GM18526 (cell line): ENCODE data around the gene CST11.

Source experiments
- POLR2A ChIP-seq: IDR thresholded peaks from 3 replicates; pipeline ENCODE4 v1.6.1; 2011; ENCODE audit not compliant: insufficient read length; ENCODE audit errors: extremely low read depth

Gene CST11, protein sequence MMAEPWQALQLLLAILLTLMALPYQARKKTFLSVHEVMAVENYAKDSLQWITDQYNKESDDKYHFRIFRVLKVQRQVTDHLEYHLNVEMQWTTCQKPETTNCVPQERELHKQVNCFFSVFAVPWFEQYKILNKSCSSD

DNA sequence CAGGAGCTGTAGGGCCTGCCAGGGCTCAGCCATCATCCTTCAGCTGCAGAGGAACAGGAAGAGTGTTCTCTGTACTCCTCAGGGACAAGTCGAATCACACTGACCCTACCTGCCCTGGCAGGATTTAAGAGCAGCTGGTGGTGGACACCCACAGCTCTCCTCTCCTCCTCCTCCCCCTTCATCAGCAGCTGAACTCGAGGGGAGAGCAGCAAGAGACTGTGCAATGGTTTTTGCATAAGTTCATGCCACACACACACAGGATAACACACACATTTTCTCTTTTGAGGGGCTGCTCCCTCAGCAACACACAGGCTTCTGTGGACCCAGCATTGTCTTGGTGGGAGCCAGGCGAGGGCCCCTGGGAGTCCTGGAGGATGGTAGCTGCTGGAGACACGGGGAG, at the start of gene CST11:
CST11 (minus strand) TSS at position 101 of the 400 bp plus-strand sequence; CDS start at position 36, 65 bp downstream.
- TF ChIP-seq POLR2A = no peak

- no peak for TF ChIP-seq POLR2A
Measured at GRCh38 chr20:23501926-23502325, 49.2 kb upstream of the CST11 start.

DNA sequence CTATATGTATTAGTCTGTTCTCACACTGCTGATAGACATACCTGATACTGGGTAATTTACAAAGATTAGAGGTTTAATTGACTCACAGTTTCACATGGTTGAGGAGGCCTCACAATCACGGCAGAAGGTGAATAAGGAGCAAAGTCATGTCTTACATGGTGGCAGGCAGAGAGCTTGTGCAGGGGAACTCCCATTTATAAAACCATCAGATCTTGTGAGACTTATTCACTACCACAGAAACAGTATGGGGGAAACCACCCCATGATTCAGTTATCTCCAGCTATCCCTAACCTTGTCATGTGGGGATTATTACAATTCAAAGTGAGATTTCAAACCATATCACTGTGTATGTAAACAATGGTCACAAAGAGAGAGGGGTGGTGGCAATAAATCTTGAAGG, 44.9 kb upstream of the CST11 start:
- TF ChIP-seq POLR2A = no peak

- no peak for TF ChIP-seq POLR2A
Measured at GRCh38 chr20:23493172-23493772, 40.6 kb upstream of the CST11 start.

DNA sequence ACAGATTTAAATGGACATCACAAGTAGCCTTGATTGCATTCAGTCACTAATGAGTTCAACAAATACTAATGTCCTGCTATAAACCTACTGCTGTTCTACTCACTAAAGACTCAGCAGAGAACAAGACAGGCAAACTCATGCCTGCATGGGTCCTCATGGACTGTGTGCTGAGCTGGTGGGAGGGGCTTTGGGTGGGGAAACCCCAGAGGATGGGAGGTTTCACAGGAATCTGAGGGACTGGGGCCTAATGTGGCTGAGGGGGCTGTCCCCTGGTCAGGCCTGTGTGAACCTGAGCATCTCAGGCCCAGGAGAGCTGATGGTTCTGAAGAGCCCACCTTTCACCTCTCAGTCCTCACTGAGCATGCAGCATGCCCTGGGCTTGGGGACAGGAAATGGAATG, 39.6 kb upstream of the CST11 start:
- no peak for TF ChIP-seq POLR2A

DNA sequence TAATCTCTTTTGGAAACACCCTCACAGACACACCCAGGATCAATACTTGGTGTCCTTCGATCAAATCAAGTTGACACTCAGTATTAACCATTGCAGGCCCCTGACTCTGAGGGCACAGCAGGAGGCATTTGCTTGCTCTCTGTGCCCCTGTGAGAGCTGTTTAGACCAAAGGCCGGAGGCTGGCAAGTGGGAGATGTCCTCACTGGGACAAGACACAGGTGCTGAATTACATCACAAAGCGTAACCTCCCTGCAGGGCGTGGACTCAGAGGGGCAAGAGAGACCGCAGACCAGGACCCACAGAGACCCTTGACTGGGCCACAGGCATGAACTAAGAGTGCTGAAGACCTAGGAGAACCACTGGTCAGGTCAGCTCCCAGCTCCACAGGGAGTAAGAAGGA, 38.1 kb upstream of the CST11 start, which contains the start of gene CST8:
CST8 (plus strand) TSS at position 301 of the 400 bp plus-strand sequence. CDS start 551 bp downstream, outside the sequence.
- TF ChIP-seq POLR2A = no peak

DNA sequence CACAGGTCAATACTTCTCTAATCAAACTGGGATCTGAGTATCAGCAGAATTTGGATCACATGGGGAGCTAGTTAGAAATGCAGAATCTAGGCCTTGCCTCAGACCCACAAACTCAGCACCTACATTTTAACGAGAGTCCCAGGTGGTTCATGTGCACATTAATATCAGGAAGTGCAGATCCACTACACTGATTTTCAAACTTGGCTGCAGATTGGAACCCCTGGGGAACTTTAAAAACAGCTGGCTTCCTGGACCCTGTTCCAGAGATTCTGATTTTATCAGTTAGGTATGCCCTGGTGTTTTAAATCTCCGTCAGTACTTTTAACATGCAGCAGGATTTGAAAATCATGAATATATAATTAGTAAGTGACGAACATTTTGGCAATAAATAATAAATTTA, 36.3 kb upstream of the CST11 start:
- TF ChIP-seq POLR2A = no peak

GRCh38 chr20:23488470-23488869, 35.8 kb upstream of the CST11 start:
- TF ChIP-seq POLR2A = no peak

DNA sequence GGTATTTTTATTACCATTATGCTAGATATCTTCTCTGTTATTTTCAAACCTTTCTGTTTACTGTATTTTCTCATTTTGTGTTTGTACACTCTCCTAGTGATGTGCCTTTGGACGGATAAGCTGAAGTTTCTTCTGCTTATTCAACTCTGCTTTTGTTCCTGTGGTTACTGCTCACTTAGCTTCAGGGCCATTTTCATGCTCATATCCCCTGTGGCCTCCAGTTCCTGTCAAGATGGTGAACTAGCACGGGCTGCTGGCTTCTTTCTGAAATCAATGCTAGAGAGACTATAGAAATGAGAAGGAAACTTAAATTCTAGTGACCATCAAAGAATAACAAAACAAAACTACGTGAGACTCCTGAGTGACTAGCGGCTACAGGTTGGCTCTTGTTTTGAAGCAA, 31.4 kb upstream of the CST11 start:
- no peak for TF ChIP-seq POLR2A

DNA sequence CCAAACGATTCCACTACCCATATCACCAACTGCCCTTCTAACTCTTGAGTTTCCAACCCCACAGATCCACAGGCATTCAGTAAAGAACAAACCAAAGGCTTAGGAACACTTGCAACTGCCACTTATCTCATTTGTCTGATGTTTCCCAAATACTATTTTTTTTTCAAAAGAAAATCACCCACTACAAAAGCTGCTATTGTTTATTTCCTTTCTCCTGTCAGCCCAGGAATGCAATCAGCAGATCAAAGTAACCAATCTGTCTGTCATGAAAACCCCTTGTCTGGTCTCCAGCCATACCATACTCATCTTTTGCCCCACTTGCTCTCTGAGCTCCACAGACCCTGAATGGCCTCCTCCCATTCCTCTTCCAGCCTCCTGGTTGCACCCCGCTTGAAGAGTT, 29.5 kb upstream of the CST11 start:
- TF ChIP-seq POLR2A = no peak

- no peak for TF ChIP-seq POLR2A
Measured at GRCh38 chr20:23479043-23479442, 26.4 kb upstream of the CST11 start.

DNA sequence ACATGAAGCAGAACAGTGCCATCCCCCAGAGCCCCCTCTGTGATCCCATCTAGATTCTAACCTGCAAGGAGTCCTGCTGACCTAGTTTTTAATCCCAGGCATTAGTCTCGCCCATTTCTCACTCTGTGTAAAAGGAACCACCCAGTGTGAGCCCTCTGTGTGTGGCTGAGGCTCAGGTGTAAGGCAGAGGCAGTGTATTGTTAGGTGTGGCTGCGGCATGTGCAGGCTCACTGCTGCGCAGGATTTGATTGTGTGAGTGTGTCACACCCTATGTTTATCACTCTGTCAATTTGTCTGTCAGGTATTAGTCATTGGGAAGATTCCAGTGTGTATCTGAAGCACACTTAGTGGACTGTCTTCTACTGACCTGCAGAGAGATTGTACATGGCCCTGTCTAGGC, 24.5 kb upstream of the CST11 start:
- no peak for TF ChIP-seq POLR2A

DNA sequence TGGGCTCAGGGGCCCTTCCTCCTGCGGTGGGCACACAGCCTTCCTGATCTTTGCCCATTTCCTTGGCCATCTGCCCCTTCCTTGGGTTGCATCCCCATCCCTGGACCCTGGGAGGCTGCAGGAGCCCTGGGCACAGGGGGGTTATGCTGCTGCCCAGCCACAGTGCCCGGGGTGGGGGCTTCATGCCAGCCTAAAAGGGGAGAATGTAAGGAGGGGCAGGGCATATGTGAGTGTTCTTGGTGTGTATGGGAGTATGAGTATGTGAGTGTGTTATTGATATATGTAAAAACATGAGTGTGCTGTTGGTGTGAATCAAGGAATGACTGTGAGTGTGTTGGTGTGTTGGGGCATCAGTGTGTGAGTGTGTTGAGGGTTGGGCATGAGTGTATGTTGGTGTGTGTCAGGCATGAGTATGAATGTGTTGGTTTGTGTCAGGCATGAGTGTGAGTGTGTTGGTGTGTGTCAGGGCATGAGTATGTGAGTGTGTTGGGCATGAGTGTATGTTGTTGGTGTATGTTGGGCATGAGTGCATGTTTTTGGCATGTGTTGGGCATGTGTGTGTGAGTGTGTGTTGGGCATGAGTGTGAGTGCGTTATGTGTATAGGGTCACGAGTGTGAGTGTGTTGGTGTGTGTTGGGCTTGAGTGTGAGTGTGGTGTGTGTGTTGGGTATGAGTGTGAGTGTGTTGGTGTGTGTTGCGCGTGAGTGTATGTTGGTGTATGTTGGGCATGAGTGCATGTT, 23.5 kb upstream of the CST11 start:
- no peak for TF ChIP-seq POLR2A

DNA sequence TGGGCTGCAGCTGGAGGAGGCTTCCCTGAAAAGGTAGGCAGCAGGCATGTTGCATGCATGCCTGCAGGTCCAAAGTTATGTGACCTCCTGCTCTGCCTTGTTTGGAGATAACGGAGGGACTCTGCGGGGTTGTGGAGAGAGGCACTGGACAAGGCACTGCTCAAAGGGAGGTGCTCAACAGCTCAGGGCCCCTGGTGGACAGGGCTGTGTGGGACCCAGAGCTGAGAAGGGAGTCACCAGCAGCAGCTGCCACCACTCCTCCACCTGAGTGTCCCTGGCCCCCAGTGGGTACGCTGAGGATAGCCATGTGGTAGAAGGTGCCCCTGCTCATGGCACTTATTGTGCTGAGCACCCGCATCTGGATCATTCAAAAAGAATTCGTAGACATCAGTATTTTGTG, 22.7 kb upstream of the CST11 start:
- no peak for TF ChIP-seq POLR2A

DNA sequence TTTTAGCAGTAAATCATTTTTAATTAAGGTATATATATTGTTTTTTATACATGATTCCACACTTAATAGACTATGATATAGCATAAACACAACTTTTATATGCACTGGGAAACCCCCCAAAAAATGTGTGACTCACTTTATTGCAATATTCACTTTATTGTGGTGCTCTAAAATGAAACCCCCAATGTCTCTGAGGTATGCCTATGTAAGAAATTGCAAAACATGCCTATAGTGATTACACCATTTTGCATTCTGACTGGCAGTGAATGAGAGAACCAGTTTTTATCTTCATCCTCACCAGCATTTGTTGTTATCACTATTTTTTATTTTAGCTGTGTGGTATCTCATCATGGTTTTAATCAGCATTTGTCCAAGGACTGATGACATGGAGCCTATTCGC, 8.5 kb upstream of the CST11 start:
- no peak for TF ChIP-seq POLR2A

DNA sequence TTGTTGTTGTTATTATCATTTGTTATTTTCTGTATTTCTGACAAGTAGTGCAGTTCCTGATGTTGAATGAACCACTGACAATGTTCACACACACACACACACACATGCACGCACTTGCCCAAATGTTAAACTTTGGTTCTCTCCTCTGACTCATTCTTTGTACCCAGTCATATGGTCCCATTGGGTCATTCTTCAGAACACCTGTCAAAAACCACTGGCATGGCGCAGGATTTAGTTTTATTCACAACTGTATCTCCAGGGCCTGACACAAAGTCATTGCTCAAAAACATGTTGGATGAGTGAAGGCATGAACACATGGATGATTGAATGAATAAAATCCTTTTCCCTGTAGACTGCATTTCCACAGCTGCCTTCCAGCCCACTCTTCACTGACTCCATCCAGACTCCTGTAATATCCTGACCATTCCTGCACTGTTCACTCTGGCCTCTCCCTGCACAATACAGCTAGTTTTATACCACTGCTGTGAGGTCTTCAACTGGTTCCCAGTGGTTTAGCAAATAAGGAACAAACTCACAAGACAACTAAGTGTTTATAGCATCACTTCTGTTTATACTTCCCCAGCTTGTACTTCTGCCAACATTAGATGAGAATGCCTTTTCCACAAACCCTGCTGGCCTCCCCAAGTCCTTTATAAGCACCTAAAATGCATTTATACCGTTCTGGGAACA, 6.9 kb upstream of the CST11 start:
- no peak for TF ChIP-seq POLR2A
